A549 (cell line): ENCODE results near the gene ACTG1. TPM values are rescaled to one million over a fixed set of nuclear protein-coding genes. Genes with fewer than 3 reads are reported as not detected.

ENCODE experiments used
- ATAC-seq, 2 experiments: fragments of 200-7000 bp in 1 of 2; fragments of >200 bp in 1 of 2; cut with Nextera tagmentation in 1 of 2; cut with Tn5 transposase in 1 of 2; 3 replicates each; pipeline versions ENCODE4 v1.8.0 to v1.9.1; 2018 to 2020; ENCODE audit warnings: mild to moderate bottlenecking in 1 of 2, moderate library complexity in 1 of 2
- CTCF ChIA-PET: fragments of 300-600 bp; sonication (Branson Sonifier 250); formaldehyde crosslinking; extraction: SDS; loops from one replicate; lab custom pipeline; 2021; ENCODE audit warnings: antibody characterized with exemption, inconsistent platforms; lab: Yijun Ruan, JAX
- POLR2A ChIA-PET: fragments of 350-600 bp; formaldehyde crosslinking; extraction: SDS; loops from one replicate; lab custom pipeline; 2021; ENCODE audit warnings: antibody characterized with exemption, inconsistent platforms; lab: Yijun Ruan, JAX
- DNase-seq, 2 experiments: peaks; one replicate each; pipeline versions ENCODE4 v3.0.0 to v3.0.0-alpha.2; 2011 to 2016; ENCODE audit warnings: low read depth in 1 of 2, low spot score in 1 of 2
- FAIRE-seq: peaks from 2 replicates; lab custom pipeline; 2011; peaks lifted over from hg19 to GRCh38; lab: Jason Lieb, UNC
- H3K27ac ChIP-seq, 2 experiments: fragments of >200 bp; sonication (Bioruptor Twin); formaldehyde crosslinking; 3 replicates each; pipeline ENCODE4 v1.5.1; 2016 to 2017
- H3K4me1 ChIP-seq: fragments of >200 bp; sonication (Bioruptor Twin); formaldehyde crosslinking; 3 replicates; pipeline ENCODE4 v1.6.1; 2016
- H3K4me2 ChIP-seq: fragments of >200 bp; sonication (Bioruptor Twin); formaldehyde crosslinking; 3 replicates; pipeline ENCODE4 v1.6.1; 2016
- H3K4me3 ChIP-seq: fragments of >200 bp; sonication (Bioruptor Twin); formaldehyde crosslinking; 3 replicates; pipeline ENCODE4 v1.5.1; 2016
- H3K9me3 ChIP-seq: fragments of >200 bp; sonication (Bioruptor Twin); formaldehyde crosslinking; 3 replicates; pipeline ENCODE4 v1.6.1; 2016
- CBX8 ChIP-seq: fragments of 200-600 bp; sonication (generic); IDR thresholded peaks from 2 replicates; pipeline ENCODE4 v1.6.1; 2016
- CEBPB ChIP-seq, 2 experiments: fragments of >200 bp in 1 of 2; sonication (Bioruptor Twin) in 1 of 2; formaldehyde crosslinking in 1 of 2; IDR thresholded peaks; 2 replicates each; pipeline ENCODE4 v1.6.1; 2012 to 2016
- E2F6 ChIP-seq: IDR thresholded peaks from 2 replicates; pipeline ENCODE4 v1.6.1; 2012; ENCODE audit warnings: low read depth, borderline replicate concordance
- EHF ChIP-seq: fragments of 250-450 bp; sonication (Bioruptor Pico); IDR thresholded peaks from 2 replicates; pipeline ENCODE4 v1.5.0; 2020; ENCODE audit warnings: mild to moderate bottlenecking
- FOSB ChIP-seq: fragments of 250-450 bp; sonication (Bioruptor Pico); IDR thresholded peaks from 2 replicates; pipeline ENCODE4 v1.5.0; 2020; ENCODE audit warnings: mild to moderate bottlenecking, moderate library complexity
- FOXS1 ChIP-seq: fragments of 250-450 bp; sonication (Bioruptor Pico); IDR thresholded peaks from 2 replicates; pipeline ENCODE4 v1.5.0; 2020; ENCODE audit warnings: mild to moderate bottlenecking, moderate library complexity
- JUN ChIP-seq, 2 experiments: fragments of >200 bp; sonication (Bioruptor Twin); formaldehyde crosslinking; IDR thresholded peaks; 2 replicates in 1 of 2; 3 replicates in 1 of 2; pipeline ENCODE4 v1.6.1; 2016 to 2017
- KDM1A ChIP-seq: fragments of 200-600 bp; sonication (generic); IDR thresholded peaks from 2 replicates; pipeline ENCODE4 v1.6.1; 2016; ENCODE audit warnings: low read depth, mild to moderate bottlenecking
- KDM5A ChIP-seq: fragments of 200-600 bp; sonication (generic); IDR thresholded peaks from 2 replicates; pipeline ENCODE4 v1.6.1; 2016; ENCODE audit warnings: antibody characterized with exemption, mild to moderate bottlenecking
- NPAS2 ChIP-seq: fragments of 250-450 bp; sonication (Bioruptor Pico); IDR thresholded peaks from 2 replicates; pipeline ENCODE4 v1.8.0; 2022; ENCODE audit warnings: mild to moderate bottlenecking, moderate library complexity, borderline replicate concordance
- NR3C1 ChIP-seq: fragments of >200 bp; sonication (Bioruptor Twin); formaldehyde crosslinking; IDR thresholded peaks from 3 replicates; pipeline ENCODE4 v1.6.1; 2017
- RAD21 ChIP-seq, 2 experiments: fragments of >200 bp in 1 of 2; sonication (Bioruptor Twin) in 1 of 2; formaldehyde crosslinking in 1 of 2; IDR thresholded peaks in 1 of 2; conservative IDR thresholded peaks in 1 of 2; 2 replicates in 1 of 2; 3 replicates in 1 of 2; pipeline ENCODE4 v1.6.1; 2012 to 2018; ENCODE audit warnings: inconsistent platforms in 1 of 2
- RARB ChIP-seq: fragments of 250-450 bp; sonication (Bioruptor Pico); IDR thresholded peaks from 2 replicates; pipeline ENCODE4 v1.8.0; 2021; ENCODE audit warnings: mild to moderate bottlenecking, moderate library complexity
- REST ChIP-seq: fragments of 200-600 bp; sonication (generic); IDR thresholded peaks from 2 replicates; pipeline ENCODE4 v1.6.1; 2016; ENCODE audit warnings: antibody characterized with exemption, mild to moderate bottlenecking, moderate library complexity
- RNF2 ChIP-seq: fragments of 200-600 bp; sonication (generic); IDR thresholded peaks from 2 replicates; pipeline ENCODE4 v1.6.1; 2016; ENCODE audit warnings: low read depth, mild to moderate bottlenecking, antibody characterized with exemption, moderate library complexity, borderline replicate concordance
- TFCP2L1 ChIP-seq: fragments of 250-450 bp; sonication (Bioruptor Pico); IDR thresholded peaks from 2 replicates; pipeline ENCODE4 v1.5.0; 2021; ENCODE audit warnings: mild to moderate bottlenecking
- ZSCAN20 ChIP-seq: fragments of 250-450 bp; sonication (Bioruptor Pico); IDR thresholded peaks from 2 replicates; pipeline ENCODE4 v1.8.0; 2022; ENCODE audit warnings: mild to moderate bottlenecking, moderate library complexity
- WGBS: methylation state at CpG from one replicate; pipeline ENCODE4 v1.1.6; 2017; ENCODE audit errors: missing lambda C conversion rate; 5-methylcytosine and 5-hydroxymethylcytosine counted together
- polyA plus RNA-seq, 4 experiments: library from polyadenylated mRNA; depleted of rRNA in 3 of 4; stranded (reverse); fragments of >200 nt; fragmentation: RNase III in 1 of 4; extraction: RNeasy Plus Mini Kit Qiagen cat#74134 plus additional on column Dnase treatment in 1 of 4; gene quantifications; 2 replicates in 3 of 4; 3 replicates in 1 of 4; pipeline ENCODE4 v1.2.3, GENCODE V29; 2011 to 2017
- TF ChIP-seq, protein P1 (sequence below): IDR thresholded peaks from 2 replicates; pipeline ENCODE4 v1.6.1; 2012

The ACTG1 gene
- polyA plus RNA-seq, 2 of the 4 experiments (the other 2 are of a cell fraction) = 2,042 to 7,263 TPM

GRCh38 chr17:81468111-81468769, 44.4 kb downstream of the ACTG1 start:
- ChIA-PET POLR2A (no interaction called here), CTCF (interaction anchor here (0.8 to 1.2 kb wide), 3 partner anchors 15 to 176 kb away, joined by 3 read pairs; no protein-coding TSS in a partner anchor)
- TF ChIP-seq JUN (IDR thresholded peaks at IDR 0.05) (no peak), RAD21 (conservative IDR thresholded peaks at IDR 0.05 in 1 of 2, IDR thresholded peaks at IDR 0.05 in 1 of 2) (no peak), E2F6 (no peak), RNF2 (no peak), ZSCAN20 (no peak)
- DNase-seq = no peak
- H3K4me1 ChIP-seq = peaks cover 10% of the 10 kb centered on the region; the same call in 2 of the 3 replicates
- H3K27ac ChIP-seq = no peak overlapping the region
- no peak overlapping the region for H3K4me2 ChIP-seq
- ATAC-seq = no peak
- no peak overlapping the region for H3K4me3 ChIP-seq
- no peaks in the 10 kb centered on the region for H3K9me3 ChIP-seq
- WGBS = 84% methylated on average over 18 of the region's 18 CpGs
- no peak for FAIRE-seq

- FAIRE-seq (no peak), DNase-seq (no peak), ATAC-seq (peak in 1 of 2 experiments; percentile 14; a peak in 3 of 6 replicates)
- ChIA-PET CTCF (interaction anchor here (0.5 to 1.7 kb wide), 8 partner anchors 11 to 176 kb away, joined by 3 to 5 read pairs (median 3); no protein-coding TSS in a partner anchor), POLR2A (no interaction called here)
- Histone ChIP-seq H3K9me3 (no peaks in the 10 kb centered on the region), H3K4me1 (peaks cover 10% of the 10 kb centered on the region; the same call in 2 of the 3 replicates), H3K4me2 (no peak overlapping the region), H3K4me3 (no peak overlapping the region), H3K27ac (no peak overlapping the region)
- TF ChIP-seq CEBPB (IDR thresholded peaks at IDR 0.05) (no peak), REST (no peak), FOXS1 (CRISPR knock-in tag) (no peak), TFCP2L1 (CRISPR knock-in tag) (no peak), JUN (IDR thresholded peaks at IDR 0.05) (no peak), NPAS2 (CRISPR knock-in tag) (no peak), RAD21 (conservative IDR thresholded peaks at IDR 0.05 in 1 of 2, IDR thresholded peaks at IDR 0.05 in 1 of 2) (no peak), KDM1A (no peak), FOSB (CRISPR knock-in tag) (no peak)
- WGBS = 87% methylated on average over 30 of the region's 33 CpGs
Observed at GRCh38 chr17:81466564-81467472, 45.8 kb downstream of the ACTG1 start.

DNA sequence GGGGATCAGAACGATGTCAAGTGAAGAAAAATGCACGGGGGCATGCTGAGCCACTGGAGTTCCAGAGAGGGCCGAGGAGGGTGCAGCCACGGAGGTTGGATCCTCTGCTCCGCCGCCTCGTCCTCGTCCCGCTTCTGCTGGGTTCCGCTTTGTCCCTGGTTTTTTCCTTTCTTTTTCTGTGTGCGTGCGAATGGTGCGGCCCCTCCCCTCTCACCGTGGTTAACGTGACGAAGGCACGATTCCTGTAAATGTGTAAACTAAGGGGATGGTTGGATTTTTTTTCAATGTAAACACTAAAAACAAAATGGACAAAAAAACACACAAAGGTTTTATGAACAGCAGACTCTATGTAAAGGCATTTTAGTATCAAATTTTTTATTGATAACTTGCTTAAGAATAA, 46.7 kb downstream of the ACTG1 start:
- ATAC-seq = no peak
- no peak overlapping the region for H3K4me3 ChIP-seq
- H3K4me2 ChIP-seq = no peak overlapping the region
- POLR2A ChIA-PET = no interaction called here
- peaks cover 10% of the 10 kb centered on the region; the same call in 2 of the 3 replicates for H3K4me1 ChIP-seq
- CTCF ChIA-PET = interaction anchor here (1.3 kb wide), 1 partner anchor 69 kb away, joined by 5 read pairs; no protein-coding TSS in a partner anchor
- 80% methylated on average over 17 of the region's 17 CpGs for WGBS
- FAIRE-seq = no peak
- H3K9me3 ChIP-seq = no peaks in the 10 kb centered on the region
- no peak overlapping the region for H3K27ac ChIP-seq
- DNase-seq = no peak
- TF ChIP-seq KDM5A = no peak
- no peak for TF ChIP-seq RARB (CRISPR knock-in tag)
- no peak for TF ChIP-seq NR3C1
- no peak for TF ChIP-seq EHF (CRISPR knock-in tag)
- no peak for TF ChIP-seq E2F6
- TF ChIP-seq JUN (IDR thresholded peaks at IDR 0.05) = no peak
- TF ChIP-seq CBX8 = no peak
- TF ChIP-seq, protein P1, sequence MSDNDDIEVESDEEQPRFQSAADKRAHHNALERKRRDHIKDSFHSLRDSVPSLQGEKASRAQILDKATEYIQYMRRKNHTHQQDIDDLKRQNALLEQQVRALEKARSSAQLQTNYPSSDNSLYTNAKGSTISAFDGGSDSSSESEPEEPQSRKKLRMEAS = no peak
